ENCODE results near the gene IFNA7.
A peak's percentile ranks its signal among the peaks of the same experiment; 100 is the strongest.
"Not testable (repeated sequence)": the region's sequence is repeated elsewhere in the genome, so short reads cannot be mapped to it uniquely, and the experiment has no call there.

Gene IFNA7

GRCh38 chr9:21202105-21202504, at the start of gene IFNA7:
Gene IFNA7, minus strand, starts transcription at chr9:21202205. Its CDS starts 40 bp downstream, at chr9:21202165.
- DNase-seq: not testable (repeated sequence)

- no peak for DNase-seq
Measured at GRCh38 chr9:21251638-21252037, 49.6 kb upstream of the IFNA7 start.

- DNase-seq: no peak
Measured at GRCh38 chr9:21251190-21251589, 49.2 kb upstream of the IFNA7 start.

- no peak for DNase-seq
Measured at GRCh38 chr9:21244836-21245235, 42.8 kb upstream of the IFNA7 start.

GRCh38 chr9:21239911-21240310, 37.9 kb upstream of the IFNA7 start, which contains the start of gene IFNA14:
Gene IFNA14, minus strand, starts transcription at chr9:21240005. Its CDS starts 70 bp downstream, at chr9:21239935.
- no peak for DNase-seq

GRCh38 chr9:21236360-21236714, 34.3 kb upstream of the IFNA7 start:
- not testable (repeated sequence) for DNase-seq

GRCh38 chr9:21235468-21236359, 33.7 kb upstream of the IFNA7 start:
- not testable (repeated sequence) for DNase-seq

GRCh38 chr9:21234153-21234687, 32.2 kb upstream of the IFNA7 start:
- DNase-seq: no peak

- no peak for DNase-seq
Measured at GRCh38 chr9:21233258-21233657, 31.3 kb upstream of the IFNA7 start.

- DNase-seq: no peak
Measured at GRCh38 chr9:21228122-21228521, 26.1 kb upstream of the IFNA7 start, which contains the start of gene IFNA17. Gene IFNA17, minus strand, starts transcription at chr9:21228222. Its CDS starts 49 bp downstream, at chr9:21228173.

- not testable (repeated sequence) for DNase-seq
Measured at GRCh38 chr9:21217211-21217610, 15.2 kb upstream of the IFNA7 start, which contains the start of gene IFNA16. Gene IFNA16, minus strand, starts transcription at chr9:21217311. Its CDS starts 6 bp downstream, at chr9:21217305.

- DNase-seq: not testable (repeated sequence)
Measured at GRCh38 chr9:21213411-21214326, 11.7 kb upstream of the IFNA7 start.

GRCh38 chr9:21212160-21212559, 10.2 kb upstream of the IFNA7 start:
- DNase-seq: not testable (repeated sequence)

GRCh38 chr9:21210782-21211181, 8.8 kb upstream of the IFNA7 start:
- DNase-seq: not testable (repeated sequence)

- DNase-seq: no peak
Measured at GRCh38 chr9:21210311-21210710, 8.3 kb upstream of the IFNA7 start.

- not testable (repeated sequence) for DNase-seq
Measured at GRCh38 chr9:21207043-21207442, 5.0 kb upstream of the IFNA7 start, which contains the start of gene IFNA10. Gene IFNA10, minus strand, starts transcription at chr9:21207143. Its CDS starts 46 bp downstream, at chr9:21207097.

GRCh38 chr9:21205204-21205603, 3.2 kb upstream of the IFNA7 start:
- DNase-seq: no peak

- peak; percentile 8 for DNase-seq
Measured at GRCh38 chr9:21194867-21195776, 6.9 kb downstream of the IFNA7 start.

- DNase-seq: not testable (repeated sequence)
Measured at GRCh38 chr9:21187487-21187886, 14.5 kb downstream of the IFNA7 start, which contains the start of gene IFNA4. Gene IFNA4, minus strand, starts transcription at chr9:21187587. Its CDS starts 56 bp downstream, at chr9:21187531.

GRCh38 chr9:21182810-21183736, 18.9 kb downstream of the IFNA7 start:
- peak; percentile 0 for DNase-seq
